Liver (tissue), 3 donors: ENCODE data around the gene RAPGEF6.

Experiments
- ATF3 ChIP-seq: IDR thresholded peaks from 2 replicates; pipeline ENCODE4 v1.6.1; 2016; ENCODE audit warnings: antibody characterized with exemption
- CTCF ChIP-seq: fragments of 150-350 bp; IDR thresholded peaks from 2 replicates; pipeline ENCODE4 v1.5.1; 2017; ENCODE audit warnings: improper control_type of control experiment, low read depth, low read length; ENCODE audit not compliant: missing input control
- GABPA ChIP-seq, 2 donors: IDR thresholded peaks in 1 of 2; conservative IDR thresholded peaks in 1 of 2; 2 replicates each; pipeline ENCODE4 v1.6.1; 2016; ENCODE audit warnings: antibody characterized with exemption in 2 of 2, mild to moderate bottlenecking in 1 of 2, moderate library complexity in 1 of 2
- JUND ChIP-seq, 2 donors: IDR thresholded peaks; 2 replicates each; pipeline ENCODE4 v1.6.1; 2016; ENCODE audit warnings: antibody characterized with exemption in 2 of 2
- MAX ChIP-seq: IDR thresholded peaks from 2 replicates; pipeline ENCODE4 v1.6.1; 2016; ENCODE audit warnings: antibody characterized with exemption
- RAD21 ChIP-seq, 2 donors: IDR thresholded peaks; 2 replicates each; pipeline ENCODE4 v1.6.1; 2016; ENCODE audit warnings: antibody characterized with exemption in 2 of 2, mild to moderate bottlenecking in 2 of 2
- REST ChIP-seq: IDR thresholded peaks from 2 replicates; pipeline ENCODE4 v1.6.1; 2016; ENCODE audit warnings: antibody characterized with exemption, mild to moderate bottlenecking
- RXRA ChIP-seq, 2 donors: IDR thresholded peaks; 2 replicates each; pipeline ENCODE4 v1.6.1; 2017 to 2018; ENCODE audit warnings: antibody characterized with exemption in 2 of 2, mild to moderate bottlenecking in 1 of 2
- SP1 ChIP-seq: IDR thresholded peaks from 2 replicates; pipeline ENCODE4 v1.6.1; 2018; ENCODE audit warnings: antibody characterized with exemption, mild to moderate bottlenecking
- TAF1 ChIP-seq: conservative IDR thresholded peaks from 2 replicates; pipeline ENCODE4 v1.6.1; 2016; ENCODE audit warnings: antibody characterized with exemption, mild to moderate bottlenecking
- YY1 ChIP-seq: IDR thresholded peaks from 2 replicates; pipeline ENCODE4 v1.6.1; 2016; ENCODE audit warnings: antibody characterized with exemption, mild to moderate bottlenecking
- donor health status: healthy.
- donor health status: healthy.

GRCh38 chr5:131521252-131521651, 113.8 kb downstream of the RAPGEF6 start:
- TF ChIP-seq CTCF (no peak), ATF3 (no peak), RAD21 (IDR thresholded peaks at IDR 0.05) (no peak), REST (no peak), TAF1 (no peak), JUND (IDR thresholded peaks at IDR 0.05) (no peak), YY1 (no peak), MAX (no peak), GABPA (IDR thresholded peaks at IDR 0.05 in 1 of 2, conservative IDR thresholded peaks at IDR 0.05 in 1 of 2) (no peak), RXRA (IDR thresholded peaks at IDR 0.05) (no peak), SP1 (no peak)
